IgD-negative memory B cell (primary cell): ENCODE measurements around the gene NGRN. TPM values are rescaled to one million over a fixed set of nuclear protein-coding genes. Genes with fewer than 3 reads are reported as not detected.

Source experiments
- H3K27ac Mint-ChIP-seq, 3 donors: one replicate each; pipeline ENCODE4 v1.8.0; 2020 to 2022; ENCODE audit warnings: mild to moderate bottlenecking in 3 of 3, mixed read lengths in 3 of 3, moderate library complexity in 1 of 3
- H3K27me3 Mint-ChIP-seq: one replicate; pipeline ENCODE4 v1.8.0; 2021; ENCODE audit warnings: mixed read lengths
- H3K36me3 Mint-ChIP-seq: one replicate; pipeline ENCODE4 v1.8.0; 2020; ENCODE audit warnings: mild to moderate bottlenecking, mixed read lengths
- H3K4me1 Mint-ChIP-seq, 3 donors: one replicate each; pipeline ENCODE4 v1.8.0; 2020 to 2022; ENCODE audit warnings: mixed read lengths in 3 of 3, mild to moderate bottlenecking in 1 of 3
- H3K4me3 Mint-ChIP-seq, 4 donors: one replicate each; pipeline ENCODE4 v1.8.0; 2020 to 2022; ENCODE audit warnings: mild to moderate bottlenecking in 4 of 4, mixed read lengths in 4 of 4, moderate library complexity in 3 of 4
- H3K9me3 Mint-ChIP-seq, 3 donors: one replicate each; pipeline ENCODE4 v1.8.0; 2020 to 2021; ENCODE audit warnings: mixed read lengths in 3 of 3, mild to moderate bottlenecking in 1 of 3
- polyA plus RNA-seq: library from polyadenylated mRNA; unstranded; fragments of 300-500 nt; fragmentation: Illumina TruSeq; gene quantifications from one replicate; pipeline ENCODE4 v1.2.3, GENCODE V29; 2021

NGRN gene
- 63.4 TPM for polyA plus RNA-seq

- H3K27ac Mint-ChIP-seq = peak within 1 kb of the TSS; percentile 85 to 100 (median 99)
- peaks cover 2% of the 10 kb centered on the region for H3K36me3 Mint-ChIP-seq
- peaks cover 31 to 37% (median 36%) of the 10 kb centered on the region in 3 donors for H3K4me1 Mint-ChIP-seq
Measured at GRCh38 chr15:90265271-90266060, at the start of gene NGRN. NGRN (plus strand) TSS chr15:90265672; CDS start chr15:90265713, 41 bp downstream.

GRCh38 chr15:90217671-90218394 lies 47.6 kb upstream of the NGRN start:
- Mint-ChIP-seq H3K4me1 (peaks cover 33 to 54% (median 54%) of the 10 kb centered on the region in 3 donors), H3K27ac (peak overlapping the region in 2 of 3 donors; percentile 84 to 95), H3K27me3 (peaks cover 2% of the 10 kb centered on the region), H3K9me3 (no peaks in the 10 kb centered on the region), H3K4me3 (peak overlapping the region in 3 of 4 donors; percentile 41 to 92 (median 61)), H3K36me3 (peaks cover 26% of the 10 kb centered on the region)

More at GRCh38 chr15:90265271-90266060, at the start of gene NGRN:
- Mint-ChIP-seq H3K27me3 (no peaks in the 10 kb centered on the region), H3K4me3 (peak within 1 kb of the TSS; percentile 91 to 98 (median 97)), H3K9me3 (no peaks in the 10 kb centered on the region)

GRCh38 chr15:90219421-90220141 lies 45.9 kb upstream of the NGRN start:
- H3K4me1 Mint-ChIP-seq = peaks cover 26 to 44% (median 42%) of the 10 kb centered on the region in 3 donors
- H3K36me3 Mint-ChIP-seq = peaks cover 20% of the 10 kb centered on the region
- peak overlapping the region in 2 of 4 donors; percentile 37 to 74 for H3K4me3 Mint-ChIP-seq
- no peaks in the 10 kb centered on the region for H3K9me3 Mint-ChIP-seq
- peak overlapping the region in 2 of 3 donors; percentile 23 to 28 for H3K27ac Mint-ChIP-seq
- no peaks in the 10 kb centered on the region for H3K27me3 Mint-ChIP-seq

- peak overlapping the region in 1 of 4 donors; percentile 55 for H3K4me3 Mint-ChIP-seq
- peaks cover 17 to 35% (median 33%) of the 10 kb centered on the region in 3 donors for H3K4me1 Mint-ChIP-seq
- peak overlapping the region in 2 of 3 donors; percentile 57 to 62 for H3K27ac Mint-ChIP-seq
- H3K36me3 Mint-ChIP-seq = peaks cover 17% of the 10 kb centered on the region
- H3K27me3 Mint-ChIP-seq = no peaks in the 10 kb centered on the region
- H3K9me3 Mint-ChIP-seq = no peaks in the 10 kb centered on the region
Measured at GRCh38 chr15:90221246-90221900, 44.1 kb upstream of the NGRN start.

- peak overlapping the region in 1 of 3 donors; percentile 31 for H3K27ac Mint-ChIP-seq
- H3K9me3 Mint-ChIP-seq = no peaks in the 10 kb centered on the region
- no peak overlapping the region for H3K4me3 Mint-ChIP-seq
- no peaks in the 10 kb centered on the region for H3K27me3 Mint-ChIP-seq
- peaks cover 11% of the 10 kb centered on the region for H3K36me3 Mint-ChIP-seq
- H3K4me1 Mint-ChIP-seq = peaks cover 14 to 24% (median 24%) of the 10 kb centered on the region in 3 donors
Measured at GRCh38 chr15:90222547-90222946, 42.9 kb upstream of the NGRN start.

- peaks cover 8% of the 10 kb centered on the region for H3K36me3 Mint-ChIP-seq
- no peaks in the 10 kb centered on the region for H3K27me3 Mint-ChIP-seq
- H3K9me3 Mint-ChIP-seq = no peaks in the 10 kb centered on the region
- peaks cover 13 to 21% (median 18%) of the 10 kb centered on the region in 3 donors for H3K4me1 Mint-ChIP-seq
- H3K27ac Mint-ChIP-seq = peak overlapping the region in 1 of 3 donors; percentile 47
- H3K4me3 Mint-ChIP-seq = peak overlapping the region in 1 of 4 donors; percentile 35
Measured at GRCh38 chr15:90223441-90224165, 41.9 kb upstream of the NGRN start.

GRCh38 chr15:90225047-90225446 lies 40.4 kb upstream of the NGRN start:
- Mint-ChIP-seq H3K27ac (no peak overlapping the region), H3K27me3 (no peaks in the 10 kb centered on the region), H3K4me1 (peaks cover 10 to 19% (median 13%) of the 10 kb centered on the region in 3 donors), H3K36me3 (peaks cover 4% of the 10 kb centered on the region), H3K9me3 (no peaks in the 10 kb centered on the region), H3K4me3 (no peak overlapping the region)

- Mint-ChIP-seq H3K9me3 (no peaks in the 10 kb centered on the region), H3K4me1 (peaks cover 13 to 22% (median 14%) of the 10 kb centered on the region in 3 donors), H3K27me3 (no peaks in the 10 kb centered on the region), H3K36me3 (peaks cover 4% of the 10 kb centered on the region), H3K4me3 (no peak overlapping the region), H3K27ac (peak overlapping the region in 1 of 3 donors; percentile 60)
Measured at GRCh38 chr15:90225504-90226234, 39.8 kb upstream of the NGRN start.

- Mint-ChIP-seq H3K36me3 (peaks cover 5% of the 10 kb centered on the region), H3K27me3 (no peaks in the 10 kb centered on the region), H3K4me3 (no peak overlapping the region), H3K9me3 (no peaks in the 10 kb centered on the region), H3K4me1 (peaks cover 25 to 32% (median 26%) of the 10 kb centered on the region in 3 donors), H3K27ac (peak overlapping the region in 1 of 3 donors; percentile 72)
Measured at GRCh38 chr15:90227336-90227735, 38.1 kb upstream of the NGRN start.

- Mint-ChIP-seq H3K9me3 (no peaks in the 10 kb centered on the region), H3K36me3 (peaks cover 5% of the 10 kb centered on the region), H3K27me3 (no peaks in the 10 kb centered on the region), H3K4me1 (peaks cover 32 to 37% (median 32%) of the 10 kb centered on the region in 3 donors), H3K27ac (peak overlapping the region; percentile 19 to 96 (median 73)), H3K4me3 (peak overlapping the region in 1 of 4 donors; percentile 90)
Measured at GRCh38 chr15:90227816-90228772, 37.4 kb upstream of the NGRN start.

- peaks cover 32 to 37% (median 33%) of the 10 kb centered on the region in 3 donors for H3K4me1 Mint-ChIP-seq
- H3K9me3 Mint-ChIP-seq = no peaks in the 10 kb centered on the region
- peaks cover 5% of the 10 kb centered on the region for H3K36me3 Mint-ChIP-seq
- H3K27ac Mint-ChIP-seq = peak overlapping the region; percentile 73 to 96 (median 91)
- H3K27me3 Mint-ChIP-seq = no peaks in the 10 kb centered on the region
- peak overlapping the region in 1 of 4 donors; percentile 90 for H3K4me3 Mint-ChIP-seq
Measured at GRCh38 chr15:90228960-90229359, 36.5 kb upstream of the NGRN start.

- Mint-ChIP-seq H3K9me3 (no peaks in the 10 kb centered on the region), H3K27me3 (no peaks in the 10 kb centered on the region), H3K4me3 (peak overlapping the region in 3 of 4 donors; percentile 38 to 90 (median 63)), H3K27ac (peak overlapping the region; percentile 9 to 98 (median 96)), H3K4me1 (peaks cover 38 to 45% (median 43%) of the 10 kb centered on the region in 3 donors), H3K36me3 (peaks cover 5% of the 10 kb centered on the region)
Measured at GRCh38 chr15:90230071-90230494, 35.4 kb upstream of the NGRN start.
